ENCODE data around the gene UNC5A.

Gene UNC5A

GRCh38 chr5:176846335-176847140 is 36.2 kb downstream of the UNC5A start:
- Histone ChIP-seq H3K27me3 (ENCODE audit: insufficient read depth, poor library complexity, severe bottlenecking) (peaks cover 21% of the 10 kb centered on the region), H3K4me3 (replicated peaks; ENCODE audit: insufficient read depth, low read length) (no peak overlapping the region), H3K27ac (replicated peaks) (no peak overlapping the region)
- no peak for DNase-seq (ENCODE audit: low read depth in 1 of 2, low spot score in 1 of 2)
- TF ChIP-seq SPI1 (IDR thresholded peaks at IDR 0.05; ENCODE audit: borderline replicate concordance, low read depth) (no peak), GABPA (IDR thresholded peaks at IDR 0.05; ENCODE audit: low read depth) (no peak)
- TF ChIP-seq, protein P1, sequence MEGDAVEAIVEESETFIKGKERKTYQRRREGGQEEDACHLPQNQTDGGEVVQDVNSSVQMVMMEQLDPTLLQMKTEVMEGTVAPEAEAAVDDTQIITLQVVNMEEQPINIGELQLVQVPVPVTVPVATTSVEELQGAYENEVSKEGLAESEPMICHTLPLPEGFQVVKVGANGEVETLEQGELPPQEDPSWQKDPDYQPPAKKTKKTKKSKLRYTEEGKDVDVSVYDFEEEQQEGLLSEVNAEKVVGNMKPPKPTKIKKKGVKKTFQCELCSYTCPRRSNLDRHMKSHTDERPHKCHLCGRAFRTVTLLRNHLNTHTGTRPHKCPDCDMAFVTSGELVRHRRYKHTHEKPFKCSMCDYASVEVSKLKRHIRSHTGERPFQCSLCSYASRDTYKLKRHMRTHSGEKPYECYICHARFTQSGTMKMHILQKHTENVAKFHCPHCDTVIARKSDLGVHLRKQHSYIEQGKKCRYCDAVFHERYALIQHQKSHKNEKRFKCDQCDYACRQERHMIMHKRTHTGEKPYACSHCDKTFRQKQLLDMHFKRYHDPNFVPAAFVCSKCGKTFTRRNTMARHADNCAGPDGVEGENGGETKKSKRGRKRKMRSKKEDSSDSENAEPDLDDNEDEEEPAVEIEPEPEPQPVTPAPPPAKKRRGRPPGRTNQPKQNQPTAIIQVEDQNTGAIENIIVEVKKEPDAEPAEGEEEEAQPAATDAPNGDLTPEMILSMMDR (IDR thresholded peaks at IDR 0.05; ENCODE audit: insufficient read depth, low read length): no peak

- TF ChIP-seq SPI1 (IDR thresholded peaks at IDR 0.05; ENCODE audit: borderline replicate concordance, low read depth) (no peak), POLR2AphosphoS5 (IDR thresholded peaks at IDR 0.05; ENCODE audit: low read depth) (no peak), GABPA (IDR thresholded peaks at IDR 0.05; ENCODE audit: low read depth) (no peak)
- TF ChIP-seq, protein P1 (IDR thresholded peaks at IDR 0.05; ENCODE audit: insufficient read depth, low read length): no peak
- TF ChIP-seq, protein P2, sequence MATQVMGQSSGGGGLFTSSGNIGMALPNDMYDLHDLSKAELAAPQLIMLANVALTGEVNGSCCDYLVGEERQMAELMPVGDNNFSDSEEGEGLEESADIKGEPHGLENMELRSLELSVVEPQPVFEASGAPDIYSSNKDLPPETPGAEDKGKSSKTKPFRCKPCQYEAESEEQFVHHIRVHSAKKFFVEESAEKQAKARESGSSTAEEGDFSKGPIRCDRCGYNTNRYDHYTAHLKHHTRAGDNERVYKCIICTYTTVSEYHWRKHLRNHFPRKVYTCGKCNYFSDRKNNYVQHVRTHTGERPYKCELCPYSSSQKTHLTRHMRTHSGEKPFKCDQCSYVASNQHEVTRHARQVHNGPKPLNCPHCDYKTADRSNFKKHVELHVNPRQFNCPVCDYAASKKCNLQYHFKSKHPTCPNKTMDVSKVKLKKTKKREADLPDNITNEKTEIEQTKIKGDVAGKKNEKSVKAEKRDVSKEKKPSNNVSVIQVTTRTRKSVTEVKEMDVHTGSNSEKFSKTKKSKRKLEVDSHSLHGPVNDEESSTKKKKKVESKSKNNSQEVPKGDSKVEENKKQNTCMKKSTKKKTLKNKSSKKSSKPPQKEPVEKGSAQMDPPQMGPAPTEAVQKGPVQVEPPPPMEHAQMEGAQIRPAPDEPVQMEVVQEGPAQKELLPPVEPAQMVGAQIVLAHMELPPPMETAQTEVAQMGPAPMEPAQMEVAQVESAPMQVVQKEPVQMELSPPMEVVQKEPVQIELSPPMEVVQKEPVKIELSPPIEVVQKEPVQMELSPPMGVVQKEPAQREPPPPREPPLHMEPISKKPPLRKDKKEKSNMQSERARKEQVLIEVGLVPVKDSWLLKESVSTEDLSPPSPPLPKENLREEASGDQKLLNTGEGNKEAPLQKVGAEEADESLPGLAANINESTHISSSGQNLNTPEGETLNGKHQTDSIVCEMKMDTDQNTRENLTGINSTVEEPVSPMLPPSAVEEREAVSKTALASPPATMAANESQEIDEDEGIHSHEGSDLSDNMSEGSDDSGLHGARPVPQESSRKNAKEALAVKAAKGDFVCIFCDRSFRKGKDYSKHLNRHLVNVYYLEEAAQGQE (IDR thresholded peaks at IDR 0.05; ENCODE audit: insufficient replicate concordance, low read depth): no peak
- Histone ChIP-seq H3K27ac (replicated peaks) (no peak overlapping the region), H3K4me3 (replicated peaks; ENCODE audit: insufficient read depth, low read length) (no peak overlapping the region), H3K27me3 (ENCODE audit: insufficient read depth, poor library complexity, severe bottlenecking) (peaks cover 21% of the 10 kb centered on the region)
- no peak for DNase-seq (ENCODE audit: low read depth in 1 of 2, low spot score in 1 of 2)
These were observed 36.8 kb downstream of the UNC5A start for GRCh38 chr5:176847148-176847547.

GRCh38 chr5:176847726-176848290 is 37.4 kb downstream of the UNC5A start:
- no peak for DNase-seq (ENCODE audit: low read depth in 1 of 2, low spot score in 1 of 2)
- Histone ChIP-seq H3K27me3 (ENCODE audit: insufficient read depth, poor library complexity, severe bottlenecking) (peaks cover 21% of the 10 kb centered on the region), H3K4me3 (replicated peaks; ENCODE audit: insufficient read depth, low read length) (no peak overlapping the region), H3K27ac (replicated peaks) (no peak overlapping the region)
- TF ChIP-seq, protein P2 (IDR thresholded peaks at IDR 0.05; ENCODE audit: insufficient replicate concordance, low read depth): no peak
- no peak for TF ChIP-seq GABPA (IDR thresholded peaks at IDR 0.05; ENCODE audit: low read depth)
- TF ChIP-seq, protein P1 (IDR thresholded peaks at IDR 0.05; ENCODE audit: insufficient read depth, low read length): no peak
